Activated effector memory CD4-positive, alpha-beta T cell treated with Interleukin-2 at 50 U/mL for 16 hours (primary cell): Measurements from ENCODE around the gene CWC27.
"Not testable (repeated sequence)": the region's sequence is repeated elsewhere in the genome, so short reads cannot be mapped to it uniquely, and the experiment has no call there.

Experiments used
- DNase-seq: peaks from one replicate; pipeline ENCODE4 v3.0.0-alpha.2; 2020

The CWC27 gene

GRCh38 chr5:64930672-64931318 lies 162.1 kb downstream of the CWC27 start:
- DNase-seq, result no peak

- DNase-seq, result not testable (repeated sequence)
Measured at GRCh38 chr5:64939422-64939771, 170.7 kb downstream of the CWC27 start.

- DNase-seq, result no peak
Measured at GRCh38 chr5:64939772-64940510, 171.2 kb downstream of the CWC27 start.

- DNase-seq, result no peak
Measured at GRCh38 chr5:64942460-64942859, 173.7 kb downstream of the CWC27 start.

- no peak for DNase-seq
Measured at GRCh38 chr5:64944868-64945267, 176.1 kb downstream of the CWC27 start.

- DNase-seq, result no peak
Measured at GRCh38 chr5:64947031-64947430, 178.3 kb downstream of the CWC27 start.

- no peak for DNase-seq
Measured at GRCh38 chr5:64947801-64948200, 179.1 kb downstream of the CWC27 start.

GRCh38 chr5:64949331-64949730 lies 180.6 kb downstream of the CWC27 start:
- DNase-seq, result no peak

- DNase-seq, result no peak
Measured at GRCh38 chr5:64952951-64953673, 184.4 kb downstream of the CWC27 start.

GRCh38 chr5:64954518-64954917 lies 185.8 kb downstream of the CWC27 start:
- DNase-seq, result no peak

- no peak for DNase-seq
Measured at GRCh38 chr5:64958757-64959391, 190.1 kb downstream of the CWC27 start.

- DNase-seq, result no peak
Measured at GRCh38 chr5:64963278-64963677, 194.5 kb downstream of the CWC27 start.

GRCh38 chr5:64968591-64969110 lies 199.9 kb downstream of the CWC27 start:
- no peak for DNase-seq

GRCh38 chr5:64969578-64969977 lies 200.8 kb downstream of the CWC27 start:
- no peak for DNase-seq

- DNase-seq, result no peak
Measured at GRCh38 chr5:64971513-64971912, 202.8 kb downstream of the CWC27 start.

- DNase-seq, result no peak
Measured at GRCh38 chr5:64971990-64972389, 203.3 kb downstream of the CWC27 start.

- no peak for DNase-seq
Measured at GRCh38 chr5:64972591-64972990, 203.9 kb downstream of the CWC27 start.

- DNase-seq, result no peak
Measured at GRCh38 chr5:64973215-64973614, 204.5 kb downstream of the CWC27 start.

- DNase-seq, result no peak
Measured at GRCh38 chr5:64977779-64978178, 209.0 kb downstream of the CWC27 start.

GRCh38 chr5:64978546-64978945 lies 209.8 kb downstream of the CWC27 start:
- DNase-seq, result no peak

GRCh38 chr5:64979531-64979930 lies 210.8 kb downstream of the CWC27 start:
- no peak for DNase-seq

GRCh38 chr5:64980176-64980575 lies 211.4 kb downstream of the CWC27 start:
- no peak for DNase-seq

- DNase-seq, result no peak
Measured at GRCh38 chr5:64987768-64988167, 219.0 kb downstream of the CWC27 start.
